Calu3 (cell line): ENCODE measurements around the gene NDN. TPM values are rescaled to one million over a fixed set of nuclear protein-coding genes. Genes with fewer than 3 reads are reported as not detected.

ENCODE experiments used
- BruUV-seq: library from RNA; stranded (reverse); fragments of 400-500 nt; replicated peaks from 2 replicates; lab custom pipeline; 2021; lab: Mats Ljungman, UMichigan
- CTCF ChIA-PET: fragments of 300-600 bp; sonication (Branson Sonifier 250); formaldehyde crosslinking; loops from one replicate; lab custom pipeline; 2022; ENCODE audit warnings: antibody characterized with exemption; lab: Charles Lee
- DNase-seq: peaks from one replicate; pipeline ENCODE4 v3.0.0; 2022
- H3K27ac Mint-ChIP-seq: one replicate; pipeline ENCODE4 v1.8.0; 2022; ENCODE audit warnings: mixed read lengths; ENCODE audit not compliant: unreplicated experiment
- H3K27me3 Mint-ChIP-seq: one replicate; pipeline ENCODE4 v1.8.0; 2022; ENCODE audit warnings: mixed read lengths; ENCODE audit not compliant: unreplicated experiment
- H3K36me3 Mint-ChIP-seq: one replicate; pipeline ENCODE4 v1.8.0; 2022; ENCODE audit warnings: mild to moderate bottlenecking, moderate library complexity, mixed read lengths; ENCODE audit not compliant: insufficient read depth, unreplicated experiment
- H3K4me1 Mint-ChIP-seq: one replicate; pipeline ENCODE4 v1.8.0; 2022; ENCODE audit warnings: mild to moderate bottlenecking, low read depth, mixed read lengths; ENCODE audit not compliant: unreplicated experiment
- H3K4me3 Mint-ChIP-seq: one replicate; pipeline ENCODE4 v1.8.0; 2022; ENCODE audit warnings: mild to moderate bottlenecking, low read depth, moderate library complexity, mixed read lengths; ENCODE audit not compliant: unreplicated experiment
- H3K9me3 Mint-ChIP-seq: one replicate; pipeline ENCODE4 v1.8.0; 2022; ENCODE audit warnings: low read depth, mixed read lengths; ENCODE audit not compliant: unreplicated experiment
- intact Hi-C: fragments of 100-400 bp; cut with micrococcal nuclease; formaldehyde crosslinking; loops from one replicate; pipeline ENCODE4 v1.10.0; 2022; ENCODE audit not compliant: unreplicated experiment
- total RNA-seq: library from RNA; stranded (reverse); gene quantifications from 2 replicates; pipeline ENCODE4 v1.2.3, GENCODE V29; 2022
- TF ChIP-seq, protein P1 (sequence below): fragments of 200-600 bp; IDR thresholded peaks from one replicate; pipeline ENCODE4 v1.8.0; 2022; ENCODE audit warnings: antibody characterized with exemption; ENCODE audit not compliant: unreplicated experiment

The NDN gene
- total RNA-seq, 1 experiment from 2014 or later: not detected

DNA sequence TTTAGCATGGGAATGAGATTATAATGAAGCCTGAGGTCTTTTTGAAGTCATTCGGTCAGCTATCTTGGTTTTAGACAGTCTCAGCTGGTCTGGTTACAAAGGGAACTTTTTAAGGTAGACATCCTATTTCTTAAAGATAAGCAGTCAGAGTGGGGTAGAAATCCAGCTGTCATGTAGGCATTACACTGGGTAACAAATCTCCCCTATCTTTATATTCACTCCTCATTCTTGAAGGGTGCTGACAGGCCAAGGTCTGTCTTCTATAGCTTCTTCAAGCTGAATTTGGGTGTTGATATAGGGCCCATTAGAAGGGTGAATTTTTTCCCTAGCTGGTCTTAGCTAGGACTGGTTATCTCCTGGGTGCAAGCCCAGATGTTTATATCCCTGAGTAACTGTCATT lies 21.2 kb upstream of the NDN start:
- intact Hi-C loops: no loop called here
- no peak overlapping the region for H3K27ac Mint-ChIP-seq
- no peaks in the 10 kb centered on the region for H3K27me3 Mint-ChIP-seq
- DNase-seq: no peak
- no peak overlapping the region for H3K4me3 Mint-ChIP-seq
- no peaks in the 10 kb centered on the region for H3K36me3 Mint-ChIP-seq
- TF ChIP-seq, protein P1, sequence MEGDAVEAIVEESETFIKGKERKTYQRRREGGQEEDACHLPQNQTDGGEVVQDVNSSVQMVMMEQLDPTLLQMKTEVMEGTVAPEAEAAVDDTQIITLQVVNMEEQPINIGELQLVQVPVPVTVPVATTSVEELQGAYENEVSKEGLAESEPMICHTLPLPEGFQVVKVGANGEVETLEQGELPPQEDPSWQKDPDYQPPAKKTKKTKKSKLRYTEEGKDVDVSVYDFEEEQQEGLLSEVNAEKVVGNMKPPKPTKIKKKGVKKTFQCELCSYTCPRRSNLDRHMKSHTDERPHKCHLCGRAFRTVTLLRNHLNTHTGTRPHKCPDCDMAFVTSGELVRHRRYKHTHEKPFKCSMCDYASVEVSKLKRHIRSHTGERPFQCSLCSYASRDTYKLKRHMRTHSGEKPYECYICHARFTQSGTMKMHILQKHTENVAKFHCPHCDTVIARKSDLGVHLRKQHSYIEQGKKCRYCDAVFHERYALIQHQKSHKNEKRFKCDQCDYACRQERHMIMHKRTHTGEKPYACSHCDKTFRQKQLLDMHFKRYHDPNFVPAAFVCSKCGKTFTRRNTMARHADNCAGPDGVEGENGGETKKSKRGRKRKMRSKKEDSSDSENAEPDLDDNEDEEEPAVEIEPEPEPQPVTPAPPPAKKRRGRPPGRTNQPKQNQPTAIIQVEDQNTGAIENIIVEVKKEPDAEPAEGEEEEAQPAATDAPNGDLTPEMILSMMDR: no peak
- CTCF ChIA-PET: no interaction called here
- no TSS peak for BruUV-seq
- no peaks in the 10 kb centered on the region for H3K9me3 Mint-ChIP-seq
- H3K4me1 Mint-ChIP-seq: no peaks in the 10 kb centered on the region

DNA sequence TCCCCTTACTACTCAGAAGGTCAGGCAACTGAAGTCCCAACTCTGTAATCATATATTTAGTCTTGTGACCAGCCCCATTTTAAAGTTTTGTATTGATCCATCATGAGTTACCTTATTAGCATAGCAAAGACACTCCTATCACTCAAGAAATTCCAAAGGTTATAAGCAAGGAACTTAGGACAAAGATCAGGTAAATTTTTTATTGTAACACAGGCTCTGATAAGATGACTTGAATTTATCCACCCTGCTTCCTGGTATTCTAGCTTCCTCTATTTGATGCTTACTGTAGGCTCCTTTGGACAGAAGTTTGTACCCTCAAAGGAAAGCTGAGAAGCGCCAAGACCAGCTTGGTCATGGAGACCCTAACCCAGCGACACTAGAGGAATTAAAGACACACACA lies 8.2 kb upstream of the NDN start:
- Mint-ChIP-seq H3K9me3 (no peaks in the 10 kb centered on the region), H3K4me3 (no peak overlapping the region)

DNA sequence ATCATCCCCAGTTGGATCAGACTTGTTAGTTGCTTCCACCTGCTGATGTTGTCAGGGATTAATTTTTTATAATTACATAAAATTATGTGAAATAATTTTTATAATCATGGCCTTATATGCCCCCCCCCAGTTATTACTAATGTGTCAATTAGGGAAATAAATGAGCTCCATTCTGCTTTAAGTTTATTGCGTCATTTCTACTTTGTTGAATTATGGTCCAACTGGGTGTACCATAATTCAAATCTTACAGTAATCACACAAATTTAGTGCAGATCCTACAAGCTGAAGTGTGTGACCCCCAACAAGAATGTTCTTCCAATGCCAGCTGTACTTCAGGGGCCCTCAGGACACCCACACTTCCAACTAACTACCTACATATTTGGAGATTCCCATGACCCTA lies 7.5 kb upstream of the NDN start:
- no TSS peak for BruUV-seq
- TF ChIP-seq, protein P1: no peak
- no peak for DNase-seq
- Mint-ChIP-seq H3K36me3 (no peaks in the 10 kb centered on the region), H3K27me3 (no peaks in the 10 kb centered on the region), H3K4me1 (no peaks in the 10 kb centered on the region), H3K9me3 (no peaks in the 10 kb centered on the region), H3K27ac (no peak overlapping the region), H3K4me3 (no peak overlapping the region)
- intact Hi-C loops: no loop called here
- CTCF ChIA-PET: no interaction called here

More for the DNA sequence above, 8.2 kb upstream of the NDN start:
- TF ChIP-seq, protein P1: no peak
- Mint-ChIP-seq H3K27me3 (no peaks in the 10 kb centered on the region), H3K27ac (no peak overlapping the region), H3K4me1 (no peaks in the 10 kb centered on the region), H3K36me3 (no peaks in the 10 kb centered on the region)
- intact Hi-C loops: no loop called here
- no TSS peak for BruUV-seq
- DNase-seq: no peak
- CTCF ChIA-PET: no interaction called here

DNA sequence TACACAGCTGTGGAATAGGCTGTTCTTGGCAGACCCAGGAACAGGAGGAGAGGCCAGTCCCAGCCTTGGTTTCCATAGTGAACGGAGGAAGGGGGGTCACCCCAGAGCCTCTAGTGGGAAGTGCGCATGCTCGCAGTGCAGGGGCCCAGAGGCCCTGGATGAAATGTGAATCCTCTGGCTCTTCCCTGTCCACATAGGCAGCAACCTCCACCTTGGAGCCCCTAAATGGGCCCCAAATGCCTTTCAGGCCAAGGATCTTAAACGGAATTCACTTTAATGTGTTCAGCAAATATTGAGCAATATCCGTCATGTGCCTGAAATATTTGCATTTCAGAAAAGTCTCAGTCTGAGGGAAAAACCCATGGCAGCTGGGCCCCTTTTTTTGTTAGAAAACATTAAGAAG lies 3.3 kb upstream of the NDN start:
- no peaks in the 10 kb centered on the region for H3K4me1 Mint-ChIP-seq
- peaks cover 2% of the 10 kb centered on the region for H3K9me3 Mint-ChIP-seq
- CTCF ChIA-PET: no interaction called here
- no peak overlapping the region for H3K27ac Mint-ChIP-seq
- TF ChIP-seq, protein P1: no peak
- H3K4me3 Mint-ChIP-seq: no peak overlapping the region
- no peaks in the 10 kb centered on the region for H3K27me3 Mint-ChIP-seq
- no peaks in the 10 kb centered on the region for H3K36me3 Mint-ChIP-seq
- DNase-seq: no peak
- intact Hi-C loops: no loop called here
- no TSS peak for BruUV-seq
